RWPE1 (cell line): ENCODE results near the gene C16orf92.
"Not testable (repeated sequence)": the region's sequence is repeated elsewhere in the genome, so short reads cannot be mapped to it uniquely, and the experiment has no call there.

Experiments used
- CTCF ChIA-PET: fragments of 350-600 bp; sonication (Branson Sonifier 250); formaldehyde crosslinking; extraction: SDS; loops from one replicate; lab custom pipeline; 2021; lab: Yijun Ruan, JAX
- POLR2A ChIA-PET: fragments of 400-600 bp; formaldehyde crosslinking; extraction: SDS; loops from one replicate; lab custom pipeline; 2020; ENCODE audit warnings: antibody characterized with exemption; ENCODE audit not compliant: low non-redundant PET; lab: Yijun Ruan, JAX
- DNase-seq: peaks from one replicate; pipeline ENCODE4 v3.0.0; 2012; ENCODE audit warnings: low spot score
- H3K27ac ChIP-seq: fragments of 450-650 bp; 2 replicates; pipeline ENCODE4 v1.5.1; 2017
- CTCF ChIP-seq: fragments of 450-650 bp; conservative IDR thresholded peaks from 2 replicates; pipeline ENCODE4 v1.5.1; 2017; ENCODE audit warnings: low read depth, mild to moderate bottlenecking

C16orf92 gene

DNA sequence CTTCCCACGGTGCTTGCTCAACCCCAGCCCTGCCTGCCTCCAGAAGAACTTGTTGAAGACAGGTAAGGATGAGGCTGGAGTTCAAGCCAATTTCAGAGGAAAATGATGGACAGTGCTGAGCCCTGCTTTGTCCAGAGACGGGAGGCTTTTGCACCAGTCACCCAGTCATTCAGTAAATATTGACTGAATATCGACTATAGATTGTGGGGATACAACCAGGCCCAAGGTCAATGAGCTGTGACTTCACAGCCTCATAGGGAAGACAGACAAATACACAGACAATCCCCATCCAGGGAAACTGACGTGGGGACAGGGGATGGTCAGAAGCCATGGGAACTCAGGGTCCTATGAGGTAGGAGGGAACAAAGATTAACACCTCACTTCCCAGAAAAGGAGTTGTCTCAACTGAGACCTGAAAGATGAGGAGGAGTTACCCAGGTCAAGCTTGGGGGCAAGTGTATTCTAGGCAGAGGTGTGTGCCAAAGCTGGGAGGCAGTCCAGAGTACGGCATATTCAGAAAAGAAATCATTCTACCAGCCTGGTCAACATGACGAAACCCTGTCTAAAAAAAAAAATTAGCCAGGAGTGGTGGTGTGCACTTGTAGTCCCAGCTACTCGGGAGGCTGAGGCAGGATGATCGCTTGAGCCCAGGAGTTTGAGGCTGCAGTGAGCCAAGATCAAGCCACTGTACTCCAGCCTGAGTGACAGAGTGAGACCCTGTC lies 6.3 kb upstream of the C16orf92 start:
- no peak for TF ChIP-seq CTCF
- CTCF ChIA-PET = interaction anchor here (0.6 to 3.0 kb wide), 3 partner anchors 11 to 325 kb away, joined by 4 to 17 read pairs (median 5); partner anchors contain the start of gene TMEM219
- DNase-seq = no peak
- H3K27ac ChIP-seq = no peak overlapping the region
- POLR2A ChIA-PET = no interaction called here

- ChIA-PET CTCF (interaction anchor here (0.6 to 3.0 kb wide), 6 partner anchors 12 to 1541 kb away, joined by 3 to 17 read pairs (median 4); partner anchors contain the start of gene TMEM219), POLR2A (no interaction called here)
- no peak overlapping the region for H3K27ac ChIP-seq
- TF ChIP-seq CTCF = no peak
- DNase-seq = no peak
Measured at GRCh38 chr16:30017277-30017656, 5.7 kb upstream of the C16orf92 start.

DNA sequence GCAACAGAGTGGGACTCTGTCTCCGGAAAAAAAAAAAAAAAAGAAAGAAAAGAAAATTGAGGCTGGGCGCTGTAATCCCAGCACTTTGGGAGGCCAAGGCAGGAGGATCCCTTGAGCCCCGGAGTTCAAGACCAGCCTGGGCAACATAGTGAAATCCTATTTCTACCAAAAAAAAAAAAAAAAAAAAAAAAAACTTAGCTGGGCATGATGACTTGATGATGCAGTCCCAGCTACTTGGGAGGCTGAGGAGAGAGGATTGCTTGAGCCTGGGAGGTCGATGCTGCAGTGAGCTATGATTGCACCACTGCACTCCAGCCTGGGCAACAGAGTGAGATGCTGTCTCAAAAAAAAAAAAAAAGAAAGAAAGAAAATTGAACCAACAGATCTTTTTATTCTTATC lies 5.1 kb upstream of the C16orf92 start:
- not testable (repeated sequence) for DNase-seq, H3K27ac ChIP-seq
- ChIA-PET POLR2A (interaction anchor here (0.6 kb wide), 1 partner anchor 48 kb away, joined by 5 read pairs; no protein-coding TSS in a partner anchor), CTCF (interaction anchor here (0.6 to 3.0 kb wide), 6 partner anchors 12 to 1541 kb away, joined by 3 to 17 read pairs (median 4); no protein-coding TSS in a partner anchor)

DNA sequence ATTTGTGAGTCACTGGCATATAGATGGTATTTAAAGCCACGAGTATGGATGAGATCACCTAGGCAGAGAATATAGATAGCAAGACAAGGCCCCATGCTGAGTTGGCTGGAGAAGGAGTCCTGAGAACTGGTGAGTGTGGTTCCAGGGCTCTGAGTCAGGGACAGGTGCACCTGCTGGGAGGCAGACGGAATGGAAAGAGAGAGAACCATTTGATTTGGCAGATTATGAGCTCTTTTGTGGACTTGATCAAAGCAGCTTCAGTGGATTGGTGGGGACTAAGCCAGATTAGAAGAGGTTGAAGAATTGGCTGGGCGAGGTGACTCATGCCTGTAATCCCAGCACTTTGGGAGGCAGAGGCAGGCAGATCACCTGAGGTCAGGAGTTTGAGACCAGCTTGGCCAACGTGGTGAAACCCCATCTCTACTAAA lies 4.3 kb upstream of the C16orf92 start:
- no peak overlapping the region for H3K27ac ChIP-seq
- CTCF ChIA-PET = interaction anchor here (0.6 to 3.0 kb wide), 2 partner anchors 13 to 57 kb away, joined by 3 to 17 read pairs; no protein-coding TSS in a partner anchor
- no peak for TF ChIP-seq CTCF
- DNase-seq = no peak
- POLR2A ChIA-PET = no interaction called here

- ChIA-PET CTCF (interaction anchor here (0.6 to 1.8 kb wide), 5 partner anchors 9 to 741 kb away, joined by 3 to 9 read pairs (median 3); no protein-coding TSS in a partner anchor), POLR2A (no interaction called here)
- no peak for TF ChIP-seq CTCF
- H3K27ac ChIP-seq = no peak overlapping the region
- DNase-seq = no peak
Measured at GRCh38 chr16:30023586-30023985, 588 bp downstream of the C16orf92 start.

GRCh38 chr16:30024451-30024850 lies 1.5 kb downstream of the C16orf92 start:
- ChIA-PET POLR2A (no interaction called here), CTCF (interaction anchor here (0.5 kb wide), 1 partner anchor 380 kb away, joined by 7 read pairs; no protein-coding TSS in a partner anchor)
- no peak overlapping the region for H3K27ac ChIP-seq
- DNase-seq = no peak
- no peak for TF ChIP-seq CTCF

DNA sequence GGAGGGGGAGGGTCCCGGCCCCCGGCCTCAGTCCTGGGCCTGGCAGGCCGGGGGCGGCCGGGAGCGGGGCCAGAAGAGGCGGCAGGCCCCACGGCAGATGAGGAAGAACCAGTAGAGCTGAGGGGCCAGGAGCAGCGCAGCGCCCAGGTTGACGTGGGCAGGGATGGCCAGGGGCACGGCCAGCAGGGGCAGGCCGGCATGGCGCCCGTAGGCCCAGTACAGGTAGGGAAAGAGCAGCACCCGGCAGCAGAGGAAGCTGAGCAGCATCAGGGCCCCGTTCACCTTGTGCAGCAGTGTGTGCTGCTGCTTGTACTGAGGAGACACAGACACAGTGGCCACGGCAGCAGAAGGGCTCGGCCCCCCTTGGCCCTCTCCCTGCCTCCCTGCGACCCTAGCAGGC lies 2.2 kb downstream of the C16orf92 start:
- no peak for DNase-seq
- CTCF ChIA-PET = interaction anchor here (0.5 kb wide), 1 partner anchor 381 kb away, joined by 7 read pairs; no protein-coding TSS in a partner anchor
- POLR2A ChIA-PET = no interaction called here
- no peak overlapping the region for H3K27ac ChIP-seq
- no peak for TF ChIP-seq CTCF
